Measurements from ENCODE around the gene FANCI. TPM values are rescaled to one million over a fixed set of nuclear protein-coding genes. Genes with fewer than 3 reads are reported as not detected.

FANCI gene
- polyA plus RNA-seq, 1 experiment: 13.2 TPM

Small RNAs within 50 kb of the gene (small RNA-seq; reads per million reads assigned to genes)
- gene MIR6766 (ENCODE audit: insufficient read length, low read depth): not detected

Other genes with a start within 250 kb of the FANCI start
- gene ABHD2, start 155.5 kb upstream of the FANCI start, polyA plus RNA-seq (2011; rRNA removed): 51.5 and 60.1 TPM in 2 replicates
- not detected in 2 replicates for gene RLBP1, start 22.4 kb upstream of the FANCI start, polyA plus RNA-seq (2011; rRNA removed)
- 13.7 and 17.5 TPM in 2 replicates for gene POLG, start 90.8 kb downstream of the FANCI start, polyA plus RNA-seq (2011; rRNA removed)